Left lung (tissue), 10 donors: ENCODE data around the gene EPB41L4A. TPM values are rescaled to one million over a fixed set of nuclear protein-coding genes. Genes with fewer than 3 reads are reported as not detected.
"Not testable (repeated sequence)": the region's sequence is repeated elsewhere in the genome, so short reads cannot be mapped to it uniquely, and the experiment has no call there.

ENCODE experiments used
- ATAC-seq: fragments of 200-7000 bp; cut with Tn5 transposase; one replicate; pipeline ENCODE4 v1.9.1; 2020; ENCODE audit warnings: moderate library complexity
- DNase-seq, 4 donors: peaks; one replicate each; pipeline ENCODE4 v3.0.0-alpha.2; 2013 to 2020
- H3K27ac ChIP-seq, 2 donors: fragments of 200-600 bp; sonication (generic) in 1 of 2; one replicate each; pipeline versions ENCODE4 v1.5.0 to v1.8.0; 2020 to 2021
- H3K27me3 ChIP-seq, 2 donors: fragments of 200-600 bp; sonication (generic) in 1 of 2; one replicate each; pipeline versions ENCODE4 v1.5.0 to v1.8.0; 2020 to 2021
- H3K36me3 ChIP-seq, 2 donors: fragments of 200-600 bp; sonication (generic) in 1 of 2; one replicate each; pipeline versions ENCODE4 v1.5.0 to v1.8.0; 2020 to 2021
- H3K4me1 ChIP-seq, 2 donors: fragments of 200-600 bp; one replicate each; pipeline ENCODE4 v1.8.0; 2021
- H3K4me3 ChIP-seq, 2 donors: fragments of 200-600 bp; sonication (generic) in 1 of 2; one replicate each; pipeline versions ENCODE4 v1.5.0 to v1.8.0; 2020 to 2021; ENCODE audit warnings: mild to moderate bottlenecking in 1 of 2
- H3K9me3 ChIP-seq, 2 donors: fragments of 200-600 bp; sonication (generic) in 1 of 2; one replicate each; pipeline versions ENCODE4 v1.5.0 to v1.8.0; 2020 to 2021
- CTCF ChIP-seq, 2 donors: fragments of 200-600 bp; sonication (generic) in 1 of 2; IDR thresholded peaks; one replicate each; pipeline versions ENCODE4 v1.5.0 to v1.8.0; 2021; ENCODE audit warnings: antibody characterized with exemption in 2 of 2
- intact Hi-C, 2 donors: fragments of 100-400 bp; cut with DNase I; formaldehyde crosslinking; loops; one replicate each; pipeline versions ENCODE4 v1.11.2 to v1.14.2; 2022
- polyA plus RNA-seq, 6 donors: library from polyadenylated mRNA; unstranded; fragments of 120-200 nt; gene quantifications; one replicate each; pipeline ENCODE4 v1.2.1, GENCODE V29; 2013; ENCODE audit not compliant: insufficient read length in 6 of 6
- total RNA-seq, 2 donors: library from RNA; stranded (reverse); fragmentation: NEBNext Ultra II Directional; extraction: Animal tissue kit (Norgen Biotek cat#: 25700); gene quantifications; one replicate each; pipeline ENCODE4 v1.2.1, GENCODE V29; 2021
- donor health status: DM: no; HTN: yes; CAD: no.
- donor health status: DM: no; HTN: no; CAD: no.

The EPB41L4A gene
- total and polyA plus RNA-seq, 8 donors, result 13.6 to 31.3 (median 17.6) TPM

- DNase-seq (no peak), ATAC-seq (no peak)
- Histone ChIP-seq H3K9me3 (peaks cover 0 to 15% of the 10 kb centered on the region in 2 donors), H3K4me1 (no peaks in the 10 kb centered on the region), H3K36me3 (no peaks in the 10 kb centered on the region), H3K4me3 (no peak overlapping the region), H3K27me3 (no peaks in the 10 kb centered on the region), H3K27ac (no peak overlapping the region)
- intact Hi-C loops, result no loop called here
- no peak for TF ChIP-seq CTCF (IDR thresholded peaks at IDR 0.05)
These were observed 21.0 kb upstream of the EPB41L4A start for GRCh38 chr5:112440031-112440430.

GRCh38 chr5:112436144-112436543, 17.1 kb upstream of the EPB41L4A start:
- H3K4me3 ChIP-seq, result no peak overlapping the region
- intact Hi-C loops, result no loop called here
- H3K27ac ChIP-seq, result no peak overlapping the region
- ATAC-seq (no peak), DNase-seq (no peak)
- no peak for TF ChIP-seq CTCF (IDR thresholded peaks at IDR 0.05)
- H3K4me1 ChIP-seq, result no peaks in the 10 kb centered on the region
- no peaks in the 10 kb centered on the region for H3K27me3 ChIP-seq
- peaks cover 0 to 10% of the 10 kb centered on the region in 2 donors for H3K9me3 ChIP-seq
- H3K36me3 ChIP-seq, result no peaks in the 10 kb centered on the region

- no peak overlapping the region for H3K27ac ChIP-seq
- intact Hi-C loops, result no loop called here
- H3K4me3 ChIP-seq, result no peak overlapping the region
- TF ChIP-seq CTCF (IDR thresholded peaks at IDR 0.05), result no peak
- DNase-seq, result no peak
- no peaks in the 10 kb centered on the region for H3K4me1 ChIP-seq
- no peak for ATAC-seq
- H3K27me3 ChIP-seq, result no peaks in the 10 kb centered on the region
- H3K9me3 ChIP-seq, result peaks cover 0 to under 1% of the 10 kb centered on the region in 2 donors
- no peaks in the 10 kb centered on the region for H3K36me3 ChIP-seq
These were observed 15.6 kb upstream of the EPB41L4A start for GRCh38 chr5:112434641-112435040.

GRCh38 chr5:112426202-112426601, 7.1 kb upstream of the EPB41L4A start:
- not testable (repeated sequence) for H3K4me3 ChIP-seq, H3K9me3 ChIP-seq, DNase-seq, H3K4me1 ChIP-seq, H3K36me3 ChIP-seq, H3K27ac ChIP-seq, ATAC-seq
- intact Hi-C loops, result loop anchor here in 1 of 2 donors (10.0 kb wide), 1 partner anchor 221 kb away; no protein-coding TSS in a partner anchor
- peaks cover 0 to 20% of the 10 kb centered on the region in 2 donors for H3K27me3 ChIP-seq

DNA sequence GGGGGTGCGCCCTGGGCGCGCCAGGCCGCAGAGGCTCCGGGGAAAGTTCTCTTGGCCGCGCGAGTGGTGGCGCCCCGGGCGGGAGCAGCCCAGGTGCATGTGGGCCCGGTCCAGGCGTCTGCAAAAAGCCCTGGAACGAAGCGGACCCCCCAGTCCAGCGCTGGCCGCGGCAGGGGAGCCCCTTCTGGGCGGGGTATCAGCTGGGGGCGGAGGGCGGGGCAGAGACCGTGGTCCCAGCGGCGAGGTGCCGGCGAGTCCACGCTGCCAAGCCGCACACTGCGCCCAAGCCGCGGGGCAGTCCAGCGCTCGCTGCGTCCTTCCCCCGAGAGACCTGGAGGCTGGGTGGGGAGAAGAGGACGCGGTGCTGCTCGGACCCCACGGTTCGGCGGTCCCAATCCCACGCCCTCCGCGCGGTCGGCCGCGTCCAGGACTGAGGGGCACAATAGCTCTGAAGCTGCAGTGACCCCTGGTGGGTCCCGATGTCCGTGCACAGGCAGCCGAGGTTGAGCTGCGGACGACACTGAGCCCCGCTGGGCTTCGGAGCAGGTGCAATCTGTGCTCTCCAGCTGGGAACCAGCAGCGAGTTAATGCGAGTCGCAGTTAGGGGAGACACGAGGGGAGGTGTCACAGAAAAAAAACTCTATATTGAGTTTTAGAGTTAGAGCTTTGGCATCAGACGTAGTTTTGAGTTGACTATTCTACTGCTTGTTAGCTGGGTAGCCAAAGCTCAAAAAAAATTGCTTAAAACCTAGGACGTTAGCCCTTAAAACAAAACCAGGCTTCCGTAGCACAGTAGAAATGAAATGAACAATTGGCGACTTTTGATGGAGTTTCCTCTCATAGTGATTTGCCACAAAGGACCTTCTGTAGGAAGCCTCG, 1.1 kb upstream of the EPB41L4A start:
- peak; percentile 94 for ATAC-seq
- no peaks in the 10 kb centered on the region for H3K36me3 ChIP-seq
- H3K4me3 ChIP-seq, result peak overlapping the region; percentile 72 to 75
- DNase-seq, result peak; percentile 83 to 92 (median 87)
- TF ChIP-seq CTCF (IDR thresholded peaks at IDR 0.05), result peak; percentile 71 to 78
- H3K27me3 ChIP-seq, result peaks cover 0 to 68% of the 10 kb centered on the region in 2 donors
- H3K27ac ChIP-seq, result peak overlapping the region; percentile 82 to 87
- intact Hi-C loops, result loop anchor here in 1 of 2 donors (10.0 kb wide), 2 partner anchors 195 to 215 kb away; no protein-coding TSS in a partner anchor
- H3K4me1 ChIP-seq, result peaks cover 0 to 14% of the 10 kb centered on the region in 2 donors
- no peaks in the 10 kb centered on the region for H3K9me3 ChIP-seq
